AG09319 (cell line): ENCODE data around the gene BCKDHA.
"Not testable (repeated sequence)": the region's sequence is repeated elsewhere in the genome, so short reads cannot be mapped to it uniquely, and the experiment has no call there.

Experiments used
- DNase-seq: peaks from one replicate; pipeline ENCODE4 v3.0.0-alpha.2; 2010; ENCODE audit warnings: low read depth; ENCODE audit errors: extremely low read depth
- CTCF ChIP-seq: IDR thresholded peaks from 2 replicates; pipeline ENCODE4 v1.5.1; 2011; ENCODE audit warnings: low read depth, mild to moderate bottlenecking, inconsistent platforms, low read length, moderate library complexity

The BCKDHA gene

GRCh38 chr19:41367848-41368301, 29.7 kb upstream of the BCKDHA start:
- DNase-seq, result peak; percentile 78
- no peak for TF ChIP-seq CTCF

GRCh38 chr19:41369769-41370168, 27.8 kb upstream of the BCKDHA start:
- TF ChIP-seq CTCF, result no peak
- DNase-seq, result no peak

GRCh38 chr19:41371119-41371518, 26.5 kb upstream of the BCKDHA start:
- DNase-seq, result not testable (repeated sequence)

- no peak for DNase-seq
- no peak for TF ChIP-seq CTCF
Observed at GRCh38 chr19:41371541-41371940, 26.1 kb upstream of the BCKDHA start.

GRCh38 chr19:41372501-41372900, 25.1 kb upstream of the BCKDHA start:
- no peak for DNase-seq
- no peak for TF ChIP-seq CTCF

GRCh38 chr19:41373993-41374392, 23.6 kb upstream of the BCKDHA start:
- peak; percentile 84 for DNase-seq
- TF ChIP-seq CTCF, result no peak

- no peak for TF ChIP-seq CTCF
- no peak for DNase-seq
Observed at GRCh38 chr19:41376241-41376997, 21.2 kb upstream of the BCKDHA start, which contains the start of gene TMEM91. Gene TMEM91 (plus strand): TSS chr19:41376533. CDS start chr19:41378310, 1,777 bp downstream.

GRCh38 chr19:41376998-41377365, 20.6 kb upstream of the BCKDHA start:
- no peak for DNase-seq
- no peak for TF ChIP-seq CTCF
